Psoas muscle (tissue), 8 donors: ENCODE data around the gene HRH1. TPM values are rescaled to one million over a fixed set of nuclear protein-coding genes. Genes with fewer than 3 reads are reported as not detected.

ENCODE experiments used
- ATAC-seq, 4 donors: fragments of 200-7000 bp; cut with Tn5 transposase; one replicate each; pipeline ENCODE4 v1.9.1; 2020; ENCODE audit warnings: moderate library complexity in 3 of 4, mild to moderate bottlenecking in 2 of 4
- DNase-seq, 2 donors: peaks; one replicate each; pipeline ENCODE4 v3.0.0-alpha.2; 2020
- H3K27ac ChIP-seq: fragments of 200-600 bp; one replicate; pipeline ENCODE4 v1.8.0; 2022
- H3K27me3 ChIP-seq, 3 donors: fragments of 200-600 bp in 1 of 3; one replicate each; pipeline versions ENCODE4 v1.6.1 to v1.8.0; 2013 to 2022; ENCODE audit warnings: low read length in 2 of 3, mild to moderate bottlenecking in 2 of 3, moderate library complexity in 1 of 3; ENCODE audit not compliant: insufficient read depth in 3 of 3
- H3K36me3 ChIP-seq, 2 donors: fragments of 200-600 bp in 1 of 2; one replicate each; pipeline versions ENCODE4 v1.6.1 to v1.8.0; 2013 to 2022; ENCODE audit warnings: low read depth in 1 of 2, mild to moderate bottlenecking in 1 of 2, moderate library complexity in 1 of 2; ENCODE audit not compliant: insufficient read depth in 1 of 2
- H3K4me1 ChIP-seq: fragments of 200-600 bp; one replicate; pipeline ENCODE4 v1.8.0; 2022
- H3K4me3 ChIP-seq: fragments of 200-600 bp; one replicate; pipeline ENCODE4 v1.8.0; 2022; ENCODE audit warnings: mild to moderate bottlenecking
- H3K9me3 ChIP-seq: fragments of 200-600 bp; one replicate; pipeline ENCODE4 v1.8.0; 2022
- CTCF ChIP-seq: fragments of 200-600 bp; IDR thresholded peaks from one replicate; pipeline ENCODE4 v1.8.0; 2022; ENCODE audit warnings: antibody characterized with exemption
- WGBS, 3 donors: extraction: QIAGEN DNeasy Blood & Tissue Kit; methylation state at CpG; one replicate each; pipeline versions ENCODE4 v1.1.6 to v1.1.7; 2013; 5-methylcytosine and 5-hydroxymethylcytosine counted together
- intact Hi-C, 2 donors: fragments of 100-400 bp; cut with DNase I; formaldehyde crosslinking; loops; one replicate each; pipeline versions ENCODE4 v1.11.0 to v1.14.2; 2022
- polyA plus RNA-seq, 3 donors: library from polyadenylated mRNA; stranded (reverse); fragments of 200-250 nt; gene quantifications; one replicate each; pipeline ENCODE4 v1.2.3, GENCODE V29; 2013
- total RNA-seq, 4 donors: library from RNA; stranded (reverse); fragmentation: NEBNext Ultra II Directional in 2 of 4; extraction: Animal tissue kit (Norgen Biotek cat#: 25700) in 2 of 4; gene quantifications; one replicate each; pipeline versions ENCODE4 v1.2.1 to v1.2.4, GENCODE V29; 2021 to 2023
- donor health status: healthy with polysubstance abuse.
- donor health status: DM: no; HTN: no; CAD: no; lungs with moderate emphysema.
- donor health status: Bipolar disorder and iron deficiency.
- donor health status: healthy.
- donor health status: DM: yes; HTN: yes; CAD: no.
- donor health status: DM: no; HTN: no; CAD: no.
- donor health status: DM: no; HTN: no; CAD: no.
- donor health status: DM: yes; HTN: yes; CAD: no.

HRH1 gene
- total and polyA plus RNA-seq, 7 donors, result 0.29 to 1.5 (median 1.2) TPM

DNA sequence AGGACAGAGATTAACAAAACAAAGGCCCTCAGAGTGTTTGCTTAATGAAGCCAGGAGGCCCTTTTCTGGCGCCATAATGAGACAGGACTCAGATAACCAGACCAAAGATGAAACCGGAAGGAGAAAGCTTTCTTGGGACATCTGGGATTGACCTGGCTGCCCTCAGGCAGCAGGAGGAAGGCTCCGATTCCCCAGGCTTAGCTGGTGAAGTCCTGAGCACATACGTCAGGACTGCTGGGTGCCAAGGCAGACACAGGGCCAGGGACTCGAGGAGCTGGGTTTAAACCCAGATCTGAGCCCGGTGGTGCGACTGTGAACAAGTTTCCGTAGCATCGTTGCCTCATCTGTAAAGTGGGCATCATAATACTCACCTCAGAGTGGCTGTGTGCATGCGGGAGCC lies 36.7 kb upstream of the HRH1 start:
- no peak for DNase-seq
- H3K4me1 ChIP-seq, result no peaks in the 10 kb centered on the region
- 76 to 80% (median 76%) methylated on average over 10 of the region's 10 CpGs for WGBS, 3 donors

DNA sequence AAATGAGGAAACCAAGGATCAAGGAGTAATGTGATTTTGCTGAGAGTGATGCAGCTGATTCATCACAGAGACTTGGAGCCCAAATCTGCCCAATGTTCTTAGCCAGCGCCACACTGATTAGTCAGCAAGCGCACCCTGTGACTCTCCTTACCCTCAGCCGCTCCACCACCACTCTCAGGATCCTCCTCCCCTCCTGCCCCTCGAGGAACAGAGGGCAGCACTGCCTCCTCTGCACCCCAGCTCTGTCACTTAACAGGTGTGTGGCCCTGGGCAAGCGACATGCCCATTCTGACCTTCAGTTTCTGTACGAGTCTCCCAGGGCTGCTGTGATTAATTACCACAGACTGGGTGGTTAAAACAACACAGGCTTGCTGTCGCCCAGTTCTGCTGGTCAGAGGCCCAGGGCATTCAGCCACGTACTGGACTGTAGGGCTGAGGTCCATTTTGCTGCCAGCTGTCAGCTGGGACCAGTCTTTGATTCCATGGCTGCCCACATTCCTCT lies 36.1 kb upstream of the HRH1 start:
- Histone ChIP-seq H3K27ac (no peak overlapping the region), H3K27me3 (peaks cover 0 to 4% (median 1%) of the 10 kb centered on the region in 3 donors), H3K9me3 (peaks cover 5% of the 10 kb centered on the region), H3K4me1 (no peaks in the 10 kb centered on the region), H3K36me3 (no peaks in the 10 kb centered on the region), H3K4me3 (no peak overlapping the region)
- intact Hi-C loops, result no loop called here
- ATAC-seq, result peak in 1 of 4 donors; percentile 35
- DNase-seq, result no peak
- WGBS, 3 donors, result 49 to 54% (median 50%) methylated on average over 8 of the region's 8 CpGs
- no peak for TF ChIP-seq CTCF

More for the DNA sequence above, 36.7 kb upstream of the HRH1 start:
- no peak for ATAC-seq
- no peak overlapping the region for H3K4me3 ChIP-seq
- H3K9me3 ChIP-seq, result no peaks in the 10 kb centered on the region
- peaks cover 0 to 4% (median 1%) of the 10 kb centered on the region in 3 donors for H3K27me3 ChIP-seq
- no peak overlapping the region for H3K27ac ChIP-seq
- no peak for TF ChIP-seq CTCF
- H3K36me3 ChIP-seq, result no peaks in the 10 kb centered on the region
- intact Hi-C loops, result no loop called here

DNA sequence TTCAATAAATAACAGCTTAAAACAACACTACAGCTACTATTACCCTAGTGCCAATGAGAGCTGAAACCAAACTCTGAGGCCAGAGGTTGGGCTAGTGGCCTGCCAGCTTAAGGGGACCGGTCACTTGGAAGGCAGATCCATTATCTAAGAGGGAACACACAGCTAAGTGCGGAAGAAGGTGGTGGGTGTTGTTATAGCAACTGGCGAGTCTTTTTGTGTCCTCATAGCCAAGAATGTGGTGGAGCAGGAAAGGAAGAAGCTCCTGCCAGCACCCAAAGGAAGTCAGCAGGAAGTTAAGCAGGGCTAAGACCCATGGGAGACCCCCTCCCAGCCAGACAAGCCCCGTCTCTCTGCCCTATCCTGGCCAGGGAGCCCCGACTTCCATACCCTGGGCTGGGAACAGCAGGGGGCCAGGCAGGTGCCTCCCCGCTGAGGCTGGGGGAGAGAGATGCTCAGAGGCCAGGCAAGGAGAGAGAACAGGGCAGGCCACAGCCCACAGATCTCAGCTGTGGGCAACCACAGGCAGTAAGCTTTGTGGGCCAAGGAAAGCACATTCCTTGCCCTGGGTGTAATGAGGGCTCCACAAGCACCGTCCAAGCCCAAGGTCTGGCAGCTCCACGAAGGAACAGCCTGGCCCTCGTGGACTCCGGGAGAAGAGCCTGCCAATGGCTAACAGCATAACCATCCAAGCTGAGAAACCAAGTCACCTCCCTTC lies 34.0 kb upstream of the HRH1 start:
- Histone ChIP-seq H3K27me3 (peaks cover 0 to 17% (median 3%) of the 10 kb centered on the region in 3 donors), H3K4me1 (no peaks in the 10 kb centered on the region), H3K36me3 (no peaks in the 10 kb centered on the region), H3K27ac (no peak overlapping the region), H3K4me3 (no peak overlapping the region), H3K9me3 (peaks cover 9% of the 10 kb centered on the region)
- no peak for ATAC-seq
- TF ChIP-seq CTCF, result no peak
- 48 to 60% (median 54%) methylated on average over 9 to 10 of the region's 10 CpGs for WGBS, 3 donors
- DNase-seq, result no peak
- intact Hi-C loops, result no loop called here

- DNase-seq (no peak), ATAC-seq (no peak)
- TF ChIP-seq CTCF, result no peak
- intact Hi-C loops, result no loop called here
- H3K36me3 ChIP-seq, result no peaks in the 10 kb centered on the region
- H3K27ac ChIP-seq, result no peak overlapping the region
- 90 to 93% (median 92%) methylated on average over 10 of the region's 10 CpGs for WGBS, 3 donors
- no peak overlapping the region for H3K4me3 ChIP-seq
- H3K9me3 ChIP-seq, result peaks cover 9% of the 10 kb centered on the region
- H3K4me1 ChIP-seq, result no peaks in the 10 kb centered on the region
- peaks cover 0 to 18% (median 3%) of the 10 kb centered on the region in 3 donors for H3K27me3 ChIP-seq
Measured at GRCh38 chr3:11126653-11127052, 27.6 kb upstream of the HRH1 start.
